ENCODE measurements around the gene HCN2.
"Not testable (repeated sequence)": the region's sequence is repeated elsewhere in the genome, so short reads cannot be mapped to it uniquely, and the experiment has no call there.

HCN2 gene

GRCh38 chr19:622666-623065 is 33.0 kb downstream of the HCN2 start:
- no peak for DNase-seq

GRCh38 chr19:623175-623916 is 33.7 kb downstream of the HCN2 start:
- no peak for DNase-seq

- DNase-seq: no peak
Measured at GRCh38 chr19:623974-624373, 34.3 kb downstream of the HCN2 start.

GRCh38 chr19:624433-625109 is 34.9 kb downstream of the HCN2 start:
- no peak for DNase-seq

- no peak for DNase-seq
Measured at GRCh38 chr19:625257-625656, 35.6 kb downstream of the HCN2 start.

GRCh38 chr19:626566-626965 is 36.9 kb downstream of the HCN2 start:
- DNase-seq: not testable (repeated sequence)

GRCh38 chr19:628168-628567 is 38.5 kb downstream of the HCN2 start:
- no peak for DNase-seq

- DNase-seq: not testable (repeated sequence)
Measured at GRCh38 chr19:629515-629914, 39.8 kb downstream of the HCN2 start.

- no peak for DNase-seq
Measured at GRCh38 chr19:629961-630714, 40.5 kb downstream of the HCN2 start.

GRCh38 chr19:632579-633067 is 42.9 kb downstream of the HCN2 start:
- no peak for DNase-seq

GRCh38 chr19:633068-633785 is 43.5 kb downstream of the HCN2 start, which contains the start of gene POLRMT:
POLRMT (minus strand) TSS chr19:633537; CDS start chr19:633512, 25 bp downstream.
- DNase-seq: peak; percentile 94

- DNase-seq: no peak
Measured at GRCh38 chr19:633786-634639, 44.3 kb downstream of the HCN2 start.

- DNase-seq: no peak
Measured at GRCh38 chr19:634975-635652, 45.4 kb downstream of the HCN2 start.

- DNase-seq: no peak
Measured at GRCh38 chr19:638906-639252, 49.2 kb downstream of the HCN2 start.

GRCh38 chr19:639253-640160 is 49.8 kb downstream of the HCN2 start, which contains the start of gene FGF22:
FGF22 (plus strand) TSS chr19:639879; CDS start chr19:639926, 47 bp downstream.
- peak; percentile 72 for DNase-seq

- no peak for DNase-seq
Measured at GRCh38 chr19:640161-640558, 50.5 kb downstream of the HCN2 start.

- DNase-seq: no peak
Measured at GRCh38 chr19:640606-641189, 51.0 kb downstream of the HCN2 start.

GRCh38 chr19:641702-642101 is 52.0 kb downstream of the HCN2 start:
- no peak for DNase-seq

Measured in GDM1 (cell line).